Effector memory CD8-positive, alpha-beta T cell (primary cell): ENCODE measurements around the gene FHIT.

Experiments used
- ATAC-seq: fragments of 150-1000 bp; cut with Tn5 transposase; replicated peaks from 2 replicates; pipeline ENCODE4 v1.10.0; 2021; ENCODE audit warnings: mild to moderate bottlenecking, moderate library complexity
- DNase-seq, 3 experiments: peaks; one replicate each; pipeline ENCODE4 v3.0.0; 2021
- H3K27ac Mint-ChIP-seq, 2 donors: one replicate each; pipeline ENCODE4 v1.8.0; 2022; ENCODE audit warnings: mild to moderate bottlenecking in 2 of 2, mixed read lengths in 2 of 2, moderate library complexity in 2 of 2
- H3K27me3 Mint-ChIP-seq, 2 donors: one replicate each; pipeline ENCODE4 v1.8.0; 2022; ENCODE audit warnings: mixed read lengths in 2 of 2
- H3K36me3 Mint-ChIP-seq: one replicate; pipeline ENCODE4 v1.8.0; 2022; ENCODE audit warnings: mild to moderate bottlenecking, moderate library complexity, mixed read lengths; ENCODE audit not compliant: insufficient read depth
- H3K4me1 Mint-ChIP-seq, 2 donors: one replicate each; pipeline ENCODE4 v1.8.0; 2022; ENCODE audit warnings: low read depth in 2 of 2, mixed read lengths in 2 of 2
- H3K4me3 Mint-ChIP-seq, 2 donors: one replicate each; pipeline ENCODE4 v1.8.0; 2022; ENCODE audit warnings: mild to moderate bottlenecking in 2 of 2, mixed read lengths in 2 of 2, moderate library complexity in 2 of 2
- H3K9me3 Mint-ChIP-seq, 2 donors: one replicate each; pipeline ENCODE4 v1.8.0; 2022; ENCODE audit warnings: mixed read lengths in 2 of 2

The FHIT gene

DNA sequence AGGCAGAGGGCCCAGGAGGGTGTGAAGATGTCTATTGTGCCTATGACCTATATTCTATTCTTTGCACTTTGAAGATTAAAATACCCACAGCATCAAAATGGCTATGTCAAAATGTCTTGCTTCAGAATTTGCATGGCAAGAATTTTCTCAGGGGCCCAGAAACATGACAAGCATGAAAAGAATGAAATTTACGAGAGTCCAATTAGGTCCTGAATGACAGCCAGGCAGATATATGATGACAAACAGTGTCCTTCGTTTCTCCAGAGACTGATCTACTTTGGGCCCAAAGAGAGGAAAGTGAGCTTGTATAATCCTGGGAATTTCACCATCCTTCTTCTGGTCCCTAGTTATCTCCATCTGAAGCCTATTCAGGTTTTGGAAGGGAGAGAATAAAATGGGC, 609.9 kb downstream of the FHIT start:
- H3K36me3 Mint-ChIP-seq: no peaks in the 10 kb centered on the region
- H3K27me3 Mint-ChIP-seq: peaks cover 0 to 5% of the 10 kb centered on the region in 2 donors
- H3K4me1 Mint-ChIP-seq: no peaks in the 10 kb centered on the region
- H3K9me3 Mint-ChIP-seq: peaks cover 0 to 8% of the 10 kb centered on the region in 2 donors
- H3K4me3 Mint-ChIP-seq: no peak overlapping the region
- H3K27ac Mint-ChIP-seq: no peak overlapping the region
- DNase-seq (no peak), ATAC-seq (no peak)

DNA sequence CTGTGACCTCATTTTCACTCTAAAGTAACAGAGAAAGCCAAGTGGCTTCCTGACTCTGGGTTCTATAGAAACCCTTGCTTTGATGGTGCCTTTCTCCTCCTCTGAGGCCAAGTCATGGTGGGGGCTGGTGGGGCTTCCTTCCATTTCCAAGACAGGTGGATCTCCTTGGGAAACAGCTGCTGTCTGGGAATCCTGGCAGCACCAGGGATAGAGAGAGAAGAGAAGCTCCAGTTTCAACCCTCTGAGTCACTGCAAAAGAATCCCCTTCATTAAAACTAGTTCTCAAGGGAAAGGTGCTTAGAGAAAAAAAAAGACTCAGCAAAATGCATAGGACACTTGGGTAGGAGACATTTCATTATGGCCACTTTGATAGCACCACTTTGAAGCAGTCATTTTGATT, 614.4 kb downstream of the FHIT start:
- Mint-ChIP-seq H3K27me3 (peaks cover under 1 to 11% of the 10 kb centered on the region in 2 donors), H3K4me1 (no peaks in the 10 kb centered on the region), H3K4me3 (no peak overlapping the region), H3K9me3 (no peaks in the 10 kb centered on the region), H3K36me3 (no peaks in the 10 kb centered on the region), H3K27ac (no peak overlapping the region)
- no peak for DNase-seq
- no peak for ATAC-seq

- peaks cover 14 to 16% of the 10 kb centered on the region in 2 donors for H3K27me3 Mint-ChIP-seq
- H3K27ac Mint-ChIP-seq: no peak overlapping the region
- ATAC-seq (no peak), DNase-seq (no peak)
- H3K9me3 Mint-ChIP-seq: no peaks in the 10 kb centered on the region
- no peaks in the 10 kb centered on the region for H3K4me1 Mint-ChIP-seq
- H3K36me3 Mint-ChIP-seq: no peaks in the 10 kb centered on the region
- no peak overlapping the region for H3K4me3 Mint-ChIP-seq
Observed at GRCh38 chr3:60633644-60634043, 617.6 kb downstream of the FHIT start.

GRCh38 chr3:60631509-60631908, 619.7 kb downstream of the FHIT start:
- H3K9me3 Mint-ChIP-seq: no peaks in the 10 kb centered on the region
- peaks cover 14 to 16% of the 10 kb centered on the region in 2 donors for H3K27me3 Mint-ChIP-seq
- no peaks in the 10 kb centered on the region for H3K4me1 Mint-ChIP-seq
- no peaks in the 10 kb centered on the region for H3K36me3 Mint-ChIP-seq
- no peak overlapping the region for H3K4me3 Mint-ChIP-seq
- no peak overlapping the region for H3K27ac Mint-ChIP-seq
- ATAC-seq (no peak), DNase-seq (no peak)

DNA sequence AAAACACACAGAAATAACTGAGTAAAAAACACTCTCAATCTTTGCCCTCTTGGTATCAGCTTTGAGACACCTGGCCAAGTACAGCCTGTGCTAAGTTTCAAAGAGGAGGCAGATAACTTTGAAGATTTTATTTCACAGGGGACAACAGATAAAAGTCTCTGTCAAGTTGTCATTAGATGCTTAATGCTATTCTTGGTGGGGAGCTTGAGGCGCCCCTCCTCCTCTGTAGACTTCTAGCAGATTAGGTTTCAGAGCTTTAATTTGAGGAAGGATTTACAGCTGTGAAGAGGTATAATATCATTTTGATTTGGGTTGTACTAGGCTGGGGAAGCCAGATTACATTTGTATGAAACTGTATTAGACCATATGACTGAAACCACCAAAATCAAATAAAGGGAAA, 620.3 kb downstream of the FHIT start:
- Mint-ChIP-seq H3K4me1 (no peaks in the 10 kb centered on the region), H3K9me3 (no peaks in the 10 kb centered on the region), H3K4me3 (no peak overlapping the region), H3K36me3 (no peaks in the 10 kb centered on the region), H3K27ac (no peak overlapping the region), H3K27me3 (peaks cover 14 to 16% of the 10 kb centered on the region in 2 donors)
- DNase-seq (no peak), ATAC-seq (no peak)

DNA sequence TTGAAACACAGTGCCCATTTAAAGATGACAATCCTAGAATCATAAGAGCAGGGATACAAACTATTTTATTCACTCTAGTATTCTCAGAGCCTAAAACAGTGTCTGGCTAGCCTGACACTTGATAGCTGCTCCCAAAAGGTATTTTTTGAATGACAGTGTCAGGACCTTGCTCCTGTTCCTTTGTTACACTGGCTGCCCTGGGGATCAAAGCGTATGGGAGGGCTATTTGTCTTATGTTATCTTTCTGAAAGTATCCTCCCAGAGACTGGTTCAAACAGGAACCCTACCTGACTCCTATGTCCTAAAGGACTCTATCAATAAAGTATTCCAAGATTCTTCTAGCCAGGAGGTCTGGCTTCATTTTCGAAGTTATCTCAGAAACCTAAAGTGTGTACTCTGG, 621.4 kb downstream of the FHIT start:
- Mint-ChIP-seq H3K4me1 (no peaks in the 10 kb centered on the region), H3K27me3 (peaks cover 14 to 16% of the 10 kb centered on the region in 2 donors), H3K9me3 (no peaks in the 10 kb centered on the region), H3K36me3 (no peaks in the 10 kb centered on the region), H3K4me3 (no peak overlapping the region), H3K27ac (no peak overlapping the region)
- no peak for ATAC-seq
- no peak for DNase-seq

GRCh38 chr3:60622349-60622748, 628.9 kb downstream of the FHIT start:
- DNase-seq (no peak), ATAC-seq (no peak)
- Mint-ChIP-seq H3K27ac (no peak overlapping the region), H3K9me3 (no peaks in the 10 kb centered on the region), H3K4me1 (no peaks in the 10 kb centered on the region), H3K4me3 (no peak overlapping the region), H3K36me3 (no peaks in the 10 kb centered on the region), H3K27me3 (no peaks in the 10 kb centered on the region)

GRCh38 chr3:60617188-60617587, 634.1 kb downstream of the FHIT start:
- Mint-ChIP-seq H3K27ac (no peak overlapping the region), H3K4me1 (no peaks in the 10 kb centered on the region), H3K9me3 (no peaks in the 10 kb centered on the region), H3K4me3 (no peak overlapping the region), H3K27me3 (no peaks in the 10 kb centered on the region), H3K36me3 (no peaks in the 10 kb centered on the region)
- DNase-seq: no peak
- no peak for ATAC-seq

DNA sequence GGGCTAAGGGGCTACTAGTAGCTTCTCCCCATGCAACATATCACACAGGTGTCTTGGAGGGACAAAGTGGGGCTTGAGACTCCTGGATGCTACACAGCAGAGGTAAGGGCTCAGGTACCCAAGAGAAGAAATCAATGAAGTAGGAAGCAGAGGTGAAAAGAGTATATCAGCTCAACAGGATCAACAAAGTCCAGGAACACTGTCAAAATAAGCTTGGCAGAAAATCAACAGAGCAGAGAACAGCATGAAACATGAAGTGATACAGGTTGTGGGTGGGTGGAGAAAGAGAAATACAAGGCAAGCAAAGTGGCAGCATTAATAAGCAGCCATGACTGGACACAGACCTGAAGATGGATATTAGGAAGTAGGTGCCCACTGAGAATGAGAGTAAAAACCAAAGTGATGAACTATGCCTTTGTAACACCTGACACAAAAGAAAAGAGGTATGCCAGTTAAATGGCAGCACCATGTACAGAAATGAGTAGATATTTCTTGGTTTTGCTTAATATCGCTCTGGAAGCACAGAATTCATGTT, 637.4 kb downstream of the FHIT start:
- no peaks in the 10 kb centered on the region for H3K27me3 Mint-ChIP-seq
- H3K27ac Mint-ChIP-seq: no peak overlapping the region
- H3K4me3 Mint-ChIP-seq: no peak overlapping the region
- no peaks in the 10 kb centered on the region for H3K4me1 Mint-ChIP-seq
- ATAC-seq: no peak
- no peaks in the 10 kb centered on the region for H3K36me3 Mint-ChIP-seq
- no peaks in the 10 kb centered on the region for H3K9me3 Mint-ChIP-seq
- DNase-seq: no peak

GRCh38 chr3:60610441-60611112, 640.7 kb downstream of the FHIT start:
- Mint-ChIP-seq H3K9me3 (peaks cover 0 to 2% of the 10 kb centered on the region in 2 donors), H3K36me3 (no peaks in the 10 kb centered on the region), H3K4me3 (no peak overlapping the region), H3K27ac (no peak overlapping the region), H3K27me3 (no peaks in the 10 kb centered on the region), H3K4me1 (no peaks in the 10 kb centered on the region)
- no peak for DNase-seq
- ATAC-seq: no peak

DNA sequence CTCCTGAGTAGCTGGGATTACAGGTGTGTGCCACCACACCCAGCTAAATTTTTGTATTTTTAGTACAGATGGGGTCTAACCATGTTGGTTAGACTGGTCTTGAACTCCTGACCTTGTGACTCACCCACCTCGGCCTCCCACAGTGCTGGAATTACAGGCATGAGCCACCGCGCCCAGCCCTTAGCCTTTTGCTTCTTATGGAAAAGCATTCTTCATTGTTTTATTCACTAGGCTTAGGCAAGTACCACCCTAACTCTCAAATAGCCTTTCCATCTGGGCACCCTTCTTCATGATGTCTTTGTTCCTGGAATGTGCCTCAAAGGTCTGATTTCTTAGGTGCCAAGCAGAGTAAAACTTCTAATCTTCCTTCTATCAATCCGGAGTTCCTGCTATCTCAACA, 641.8 kb downstream of the FHIT start:
- no peak for ATAC-seq
- H3K4me3 Mint-ChIP-seq: no peak overlapping the region
- H3K36me3 Mint-ChIP-seq: no peaks in the 10 kb centered on the region
- no peak overlapping the region for H3K27ac Mint-ChIP-seq
- no peak for DNase-seq
- peaks cover 0 to 2% of the 10 kb centered on the region in 2 donors for H3K9me3 Mint-ChIP-seq
- no peaks in the 10 kb centered on the region for H3K27me3 Mint-ChIP-seq
- no peaks in the 10 kb centered on the region for H3K4me1 Mint-ChIP-seq

DNA sequence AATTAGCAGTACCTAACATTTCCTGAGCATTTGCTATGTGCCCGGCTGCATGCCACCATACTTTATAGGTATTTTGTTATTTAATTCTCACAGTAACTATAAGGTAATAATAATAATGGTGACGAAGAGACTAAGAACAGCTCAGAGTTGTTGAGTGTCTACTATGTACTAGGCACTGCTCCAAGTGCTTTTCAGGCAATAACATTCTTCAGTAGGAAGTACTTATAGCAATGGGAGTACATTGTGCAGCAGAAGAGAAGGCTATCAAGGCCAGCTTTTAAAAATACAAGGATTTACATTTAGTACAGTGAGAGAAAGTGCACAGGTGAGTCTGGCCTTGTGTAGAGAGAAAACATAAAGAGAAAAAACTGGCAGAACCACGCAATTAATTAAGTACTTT, 647.4 kb downstream of the FHIT start:
- H3K27ac Mint-ChIP-seq: no peak overlapping the region

GRCh38 chr3:60600848-60601247, 650.4 kb downstream of the FHIT start:
- H3K4me3 Mint-ChIP-seq: no peak overlapping the region
- no peak overlapping the region for H3K27ac Mint-ChIP-seq
- no peaks in the 10 kb centered on the region for H3K36me3 Mint-ChIP-seq
- H3K27me3 Mint-ChIP-seq: peaks cover 0 to 8% of the 10 kb centered on the region in 2 donors
- H3K4me1 Mint-ChIP-seq: peaks cover 3 to 4% of the 10 kb centered on the region in 2 donors
- DNase-seq: no peak
- no peak for ATAC-seq
- no peaks in the 10 kb centered on the region for H3K9me3 Mint-ChIP-seq

More for the DNA sequence above, 647.4 kb downstream of the FHIT start:
- Mint-ChIP-seq H3K27me3 (no peaks in the 10 kb centered on the region), H3K4me3 (no peak overlapping the region), H3K36me3 (no peaks in the 10 kb centered on the region), H3K9me3 (peaks cover 0 to 2% of the 10 kb centered on the region in 2 donors), H3K4me1 (peaks cover 3 to 4% of the 10 kb centered on the region in 2 donors)
- DNase-seq (no peak), ATAC-seq (no peak)

DNA sequence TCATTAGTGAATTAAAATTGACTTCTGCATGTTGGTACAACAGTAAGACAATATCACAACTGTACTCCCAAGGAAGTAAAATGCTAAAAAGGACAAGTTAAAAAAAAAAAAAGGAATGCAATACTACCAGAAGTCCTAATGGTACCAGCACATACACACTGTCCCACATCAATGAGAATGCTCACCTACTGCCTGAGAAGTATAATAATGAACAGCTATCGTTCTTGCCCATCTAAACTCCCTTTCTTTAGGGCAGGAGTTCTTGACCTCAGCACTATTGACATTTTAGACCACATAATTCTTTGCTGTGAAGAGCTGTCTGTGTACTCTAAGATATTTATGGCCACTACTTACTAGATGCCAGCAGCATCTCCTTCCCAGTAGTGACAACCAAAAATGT, 651.7 kb downstream of the FHIT start:
- no peaks in the 10 kb centered on the region for H3K36me3 Mint-ChIP-seq
- peaks cover 3 to 4% of the 10 kb centered on the region in 2 donors for H3K4me1 Mint-ChIP-seq
- H3K9me3 Mint-ChIP-seq: peaks cover 0 to 1% of the 10 kb centered on the region in 2 donors
- ATAC-seq (no peak), DNase-seq (no peak)
- H3K27me3 Mint-ChIP-seq: peaks cover 0 to 15% of the 10 kb centered on the region in 2 donors
- no peak overlapping the region for H3K27ac Mint-ChIP-seq
- H3K4me3 Mint-ChIP-seq: no peak overlapping the region
